Measurements from ENCODE around the gene TNNI2.

TNNI2 gene

GRCh38 chr11:1825039-1825740, 13.6 kb upstream of the TNNI2 start:
- peak; percentile 66 for TF ChIP-seq CTCF (IDR thresholded peaks at IDR 0.05; ENCODE audit: extremely low read depth, insufficient read depth, missing control alignments)
- DNase-seq (ENCODE audit: low spot score): peak; percentile 72
- in situ Hi-C loops (cut with MboI; ENCODE audit: low pct_unique_long_range_greater_than_20kb, low sequenced_read_pairs, unreplicated experiment): no loop called here

- no peak for DNase-seq (ENCODE audit: low spot score)
- no peak for TF ChIP-seq CTCF (IDR thresholded peaks at IDR 0.05; ENCODE audit: extremely low read depth, insufficient read depth, missing control alignments)
- in situ Hi-C loops (cut with MboI; ENCODE audit: low pct_unique_long_range_greater_than_20kb, low sequenced_read_pairs, unreplicated experiment): no loop called here
Observed at GRCh38 chr11:1825785-1826451, 12.9 kb upstream of the TNNI2 start.

GRCh38 chr11:1826552-1827094, 12.2 kb upstream of the TNNI2 start:
- in situ Hi-C loops (cut with MboI; ENCODE audit: low pct_unique_long_range_greater_than_20kb, low sequenced_read_pairs, unreplicated experiment): no loop called here
- TF ChIP-seq CTCF (IDR thresholded peaks at IDR 0.05; ENCODE audit: extremely low read depth, insufficient read depth, missing control alignments): no peak
- no peak for DNase-seq (ENCODE audit: low spot score)

- in situ Hi-C loops (cut with MboI; ENCODE audit: low pct_unique_long_range_greater_than_20kb, low sequenced_read_pairs, unreplicated experiment): no loop called here
- no peak for TF ChIP-seq CTCF (IDR thresholded peaks at IDR 0.05; ENCODE audit: extremely low read depth, insufficient read depth, missing control alignments)
- DNase-seq (ENCODE audit: low spot score): no peak
Observed at GRCh38 chr11:1827095-1827813, 11.5 kb upstream of the TNNI2 start.

GRCh38 chr11:1827931-1828330, 10.8 kb upstream of the TNNI2 start:
- in situ Hi-C loops (cut with MboI; ENCODE audit: low pct_unique_long_range_greater_than_20kb, low sequenced_read_pairs, unreplicated experiment): no loop called here
- DNase-seq (ENCODE audit: low spot score): no peak
- no peak for TF ChIP-seq CTCF (IDR thresholded peaks at IDR 0.05; ENCODE audit: extremely low read depth, insufficient read depth, missing control alignments)

GRCh38 chr11:1828542-1828941, 10.2 kb upstream of the TNNI2 start:
- no peak for DNase-seq (ENCODE audit: low spot score)
- no peak for TF ChIP-seq CTCF (IDR thresholded peaks at IDR 0.05; ENCODE audit: extremely low read depth, insufficient read depth, missing control alignments)
- in situ Hi-C loops (cut with MboI; ENCODE audit: low pct_unique_long_range_greater_than_20kb, low sequenced_read_pairs, unreplicated experiment): no loop called here
